Upper lobe of left lung (tissue), 6 donors: ENCODE data around the gene DUSP16. TPM values are rescaled to one million over a fixed set of nuclear protein-coding genes. Genes with fewer than 3 reads are reported as not detected.
A peak's percentile ranks its signal among the peaks of the same experiment; 100 is the strongest.

Source experiments
- ATAC-seq, 2 donors: fragments of 200-7000 bp; cut with Tn5 transposase; one replicate each; pipeline ENCODE4 v1.9.1; 2022; ENCODE audit warnings: mild to moderate bottlenecking in 2 of 2, moderate library complexity in 2 of 2; ENCODE audit not compliant: low FRiP score in 2 of 2
- DNase-seq, 2 donors: peaks; one replicate each; pipeline ENCODE4 v3.0.0-alpha.2; 2019 to 2020
- H3K27ac ChIP-seq, 4 donors: fragments of 200-600 bp; sonication (generic); one replicate each; pipeline ENCODE4 v1.5.1; 2016 to 2019
- H3K27me3 ChIP-seq, 4 donors: fragments of 200-600 bp; sonication (generic); one replicate each; pipeline ENCODE4 v1.5.1; 2017 to 2019
- H3K36me3 ChIP-seq, 4 donors: fragments of 200-600 bp; sonication (generic); one replicate each; pipeline ENCODE4 v1.5.1; 2016 to 2019
- H3K4me1 ChIP-seq, 4 donors: fragments of 200-600 bp; sonication (generic); one replicate each; pipeline ENCODE4 v1.5.1; 2018 to 2019
- H3K4me3 ChIP-seq, 4 donors: fragments of 200-600 bp; sonication (generic); one replicate each; pipeline ENCODE4 v1.5.1; 2017 to 2019; ENCODE audit warnings: mild to moderate bottlenecking in 2 of 4, moderate library complexity in 1 of 4
- H3K9me3 ChIP-seq, 4 donors: fragments of 200-600 bp; sonication (generic); one replicate each; pipeline ENCODE4 v1.5.1; 2018 to 2019
- CTCF ChIP-seq, 6 experiments: fragments of 450-650 bp in 4 of 6; fragments of 200-600 bp in 2 of 6; sonication (generic) in 2 of 6; IDR thresholded peaks; one replicate each; pipeline ENCODE4 v1.5.1; 2016 to 2019; ENCODE audit warnings: antibody characterized with exemption in 6 of 6
- EP300 ChIP-seq, 4 donors: sonication (generic); formaldehyde crosslinking; IDR thresholded peaks; one replicate each; pipeline ENCODE4 v1.5.1; 2017; ENCODE audit warnings: antibody characterized with exemption in 4 of 4, control low read depth in 2 of 4
- POLR2A ChIP-seq, 4 donors: fragments of 450-650 bp; IDR thresholded peaks; one replicate each; pipeline ENCODE4 v1.5.1; 2016 to 2017; ENCODE audit warnings: antibody characterized with exemption in 4 of 4, mild to moderate bottlenecking in 2 of 4
- POLR2AphosphoS5 ChIP-seq, 2 donors: sonication (generic); formaldehyde crosslinking; IDR thresholded peaks; one replicate each; pipeline ENCODE4 v1.5.1; 2017; ENCODE audit warnings: antibody characterized with exemption in 2 of 2
- WGBS, 2 donors: methylation state at CpG; one replicate each; pipeline ENCODE4 v1.1.5; 2017 to 2018; 5-methylcytosine and 5-hydroxymethylcytosine counted together
- total RNA-seq, 6 donors: library from RNA; depleted of rRNA in 4 of 6; stranded (reverse); fragments of >200 nt in 4 of 6; gene quantifications; one replicate each; pipeline versions ENCODE4 v1.1.0 to v1.2.1, GENCODE V29; 2016 to 2021
- donor health status: DM: no; HTN: no; CAD: no; lungs with moderate emphysema.
- donor health status: DM: no; HTN: yes; CAD: no; lungs with severe emphysema.

DUSP16 gene
- 10 to 100 TPM; 23.7 to 51.6 (median 41.7) TPM for total RNA-seq

GRCh38 chr12:12562585-12563261 lies at the start of gene DUSP16:
DUSP16 (minus strand) TSS chr12:12562863; CDS start chr12:12521098, 41,765 bp downstream.
- Histone ChIP-seq H3K4me1 (peaks cover 15 to 33% (median 21%) of the 10 kb centered on the region in 4 donors), H3K27ac (peak within 1 kb of the TSS; percentile 100), H3K9me3 (no peaks in the 10 kb centered on the region), H3K4me3 (peak within 1 kb of the TSS; percentile 75 to 79 (median 77)), H3K27me3 (no peaks in the 10 kb centered on the region), H3K36me3 (no peaks in the 10 kb centered on the region)
- peak; percentile 95 to 97 for DNase-seq
- 1% methylated on average over 22 to 40 of the region's 59 CpGs for WGBS, 2 donors
- TF ChIP-seq POLR2AphosphoS5 (IDR thresholded peaks at IDR 0.05) (peak in 1 of 2 donors; percentile 83), CTCF (IDR thresholded peaks at IDR 0.05) (peak in 4 of 6 experiments; percentile 17 to 49 (median 46)), EP300 (IDR thresholded peaks at IDR 0.05) (no peak), POLR2A (IDR thresholded peaks at IDR 0.05) (peak in 3 of 4 donors; percentile 74 to 94 (median 92))
- peak; percentile 95 to 97 for ATAC-seq

- peak overlapping the region; percentile 53 to 71 (median 62) for H3K4me3 ChIP-seq
- DNase-seq (no peak), ATAC-seq (peak in 1 of 2 donors; percentile 48)
- H3K36me3 ChIP-seq, result no peaks in the 10 kb centered on the region
- no peaks in the 10 kb centered on the region for H3K27me3 ChIP-seq
- 0% methylated on average over 7 of the region's 7 CpGs for WGBS, 2 donors
- no peak for TF ChIP-seq POLR2AphosphoS5 (IDR thresholded peaks at IDR 0.05)
- TF ChIP-seq EP300 (IDR thresholded peaks at IDR 0.05), result no peak
- no peak for TF ChIP-seq CTCF (IDR thresholded peaks at IDR 0.05)
- TF ChIP-seq POLR2A (IDR thresholded peaks at IDR 0.05), result no peak
- no peaks in the 10 kb centered on the region for H3K9me3 ChIP-seq
- H3K27ac ChIP-seq, result peak overlapping the region; percentile 89 to 96 (median 93)
- peaks cover 19 to 27% (median 25%) of the 10 kb centered on the region in 4 donors for H3K4me1 ChIP-seq
Observed at GRCh38 chr12:12612358-12612757, 49.7 kb upstream of the DUSP16 start.

- Histone ChIP-seq H3K9me3 (no peaks in the 10 kb centered on the region), H3K36me3 (no peaks in the 10 kb centered on the region), H3K4me1 (peaks cover 19 to 27% (median 22%) of the 10 kb centered on the region in 4 donors), H3K27me3 (no peaks in the 10 kb centered on the region), H3K4me3 (peak within 1 kb of the TSS; percentile 53 to 71 (median 62)), H3K27ac (peak within 1 kb of the TSS; percentile 89 to 96 (median 93))
- ATAC-seq (peak; percentile 97 to 99), DNase-seq (peak; percentile 96)
- TF ChIP-seq CTCF (IDR thresholded peaks at IDR 0.05) (peak in 1 of 6 experiments; percentile 38), POLR2AphosphoS5 (IDR thresholded peaks at IDR 0.05) (peak; percentile 91 to 99), EP300 (IDR thresholded peaks at IDR 0.05) (peak in 2 of 4 donors; percentile 33 to 90), POLR2A (IDR thresholded peaks at IDR 0.05) (peak in 3 of 4 donors; percentile 67 to 92 (median 71))
- 0 to 1% methylated on average over 8 to 46 of the region's 51 CpGs for WGBS, 2 donors
Observed at GRCh38 chr12:12611512-12612306, 49.0 kb upstream of the DUSP16 start, which contains the start of gene CREBL2. CREBL2 (plus strand) TSS chr12:12611876; CDS start chr12:12612173, 297 bp downstream.

- ATAC-seq, result no peak
- Histone ChIP-seq H3K9me3 (no peaks in the 10 kb centered on the region), H3K4me1 (peaks cover 18 to 27% (median 20%) of the 10 kb centered on the region in 4 donors), H3K36me3 (no peaks in the 10 kb centered on the region), H3K27me3 (no peaks in the 10 kb centered on the region), H3K27ac (peak overlapping the region; percentile 89 to 96 (median 93)), H3K4me3 (peak overlapping the region in 2 of 4 donors; percentile 69 to 71)
- no peak for DNase-seq
- WGBS, 2 donors, result 79 to 95% methylated on average over 4 of the region's 4 CpGs
- TF ChIP-seq POLR2AphosphoS5 (IDR thresholded peaks at IDR 0.05) (no peak), EP300 (IDR thresholded peaks at IDR 0.05) (no peak), POLR2A (IDR thresholded peaks at IDR 0.05) (no peak)
Observed at GRCh38 chr12:12610711-12611110, 48.0 kb upstream of the DUSP16 start.

GRCh38 chr12:12609692-12610091 lies 47.0 kb upstream of the DUSP16 start:
- ATAC-seq, result no peak
- Histone ChIP-seq H3K36me3 (no peaks in the 10 kb centered on the region), H3K27ac (no peak overlapping the region), H3K9me3 (no peaks in the 10 kb centered on the region), H3K27me3 (no peaks in the 10 kb centered on the region), H3K4me1 (peaks cover 15 to 23% (median 20%) of the 10 kb centered on the region in 4 donors), H3K4me3 (no peak overlapping the region)
- no peak for DNase-seq
- WGBS, 2 donors, result 78 to 88% methylated on average over 3 of the region's 3 CpGs
- no peak for TF ChIP-seq EP300 (IDR thresholded peaks at IDR 0.05)
- no peak for TF ChIP-seq POLR2A (IDR thresholded peaks at IDR 0.05)
- TF ChIP-seq CTCF (IDR thresholded peaks at IDR 0.05), result no peak
- no peak for TF ChIP-seq POLR2AphosphoS5 (IDR thresholded peaks at IDR 0.05)
